CD1c-positive myeloid dendritic cell (primary cell): ENCODE results near the gene ADIPOR2.

Source experiments
- DNase-seq: peaks from one replicate; pipeline ENCODE4 v3.0.0-alpha.2; 2016; ENCODE audit errors: extremely low spot score

Gene ADIPOR2

GRCh38 chr12:1799051-1799881 lies 108.4 kb downstream of the ADIPOR2 start:
- no peak for DNase-seq

- DNase-seq, result no peak
Measured at GRCh38 chr12:1799882-1800400, 109.1 kb downstream of the ADIPOR2 start.

DNA sequence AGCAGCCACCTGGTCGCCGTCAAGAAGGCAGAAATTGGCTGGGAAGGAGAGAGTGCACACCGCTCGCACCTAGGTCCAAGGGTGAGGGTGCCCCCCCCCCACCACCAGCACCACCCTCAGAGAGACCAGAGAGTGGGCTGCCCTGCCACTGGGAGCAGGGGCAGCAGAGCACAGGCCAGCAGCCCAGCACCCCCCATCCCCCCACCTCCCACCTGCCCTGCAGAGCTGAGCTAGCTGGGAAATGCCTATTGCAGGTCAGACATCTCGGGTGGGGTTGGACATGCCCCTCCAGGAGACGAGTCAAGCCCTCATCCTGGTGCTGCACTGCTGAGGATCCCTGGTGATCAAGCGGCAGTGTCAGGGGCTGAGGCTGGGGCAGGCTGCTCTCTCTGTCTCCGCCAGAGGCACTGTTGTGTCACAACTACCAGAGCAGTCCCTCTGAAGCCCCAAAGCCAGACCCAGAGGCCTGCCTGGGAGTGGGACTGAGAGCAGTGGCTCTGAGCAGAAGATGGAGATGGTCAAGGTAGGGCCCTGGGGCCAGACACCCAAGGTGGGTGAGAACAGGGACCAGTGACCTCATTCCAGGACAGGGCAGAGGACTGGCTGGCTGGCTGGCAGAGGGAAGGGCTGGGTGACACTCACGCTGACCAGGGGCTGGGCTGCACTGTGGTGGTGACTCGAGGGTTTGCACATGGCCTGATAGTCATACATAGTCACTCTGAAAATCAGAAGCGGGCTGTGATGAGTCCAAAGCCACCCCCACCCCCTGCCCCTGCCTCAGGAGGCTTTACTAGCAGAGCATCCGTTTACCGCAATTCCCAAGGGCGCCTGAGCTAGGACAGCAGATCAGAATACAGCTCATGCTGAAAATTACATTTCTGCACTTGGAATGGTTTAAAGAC lies 109.8 kb downstream of the ADIPOR2 start:
- DNase-seq, result peak; percentile 15

- DNase-seq, result peak; percentile 57
Measured at GRCh38 chr12:1801303-1801975, 110.6 kb downstream of the ADIPOR2 start.

- no peak for DNase-seq
Measured at GRCh38 chr12:1803736-1804135, 112.9 kb downstream of the ADIPOR2 start.

DNA sequence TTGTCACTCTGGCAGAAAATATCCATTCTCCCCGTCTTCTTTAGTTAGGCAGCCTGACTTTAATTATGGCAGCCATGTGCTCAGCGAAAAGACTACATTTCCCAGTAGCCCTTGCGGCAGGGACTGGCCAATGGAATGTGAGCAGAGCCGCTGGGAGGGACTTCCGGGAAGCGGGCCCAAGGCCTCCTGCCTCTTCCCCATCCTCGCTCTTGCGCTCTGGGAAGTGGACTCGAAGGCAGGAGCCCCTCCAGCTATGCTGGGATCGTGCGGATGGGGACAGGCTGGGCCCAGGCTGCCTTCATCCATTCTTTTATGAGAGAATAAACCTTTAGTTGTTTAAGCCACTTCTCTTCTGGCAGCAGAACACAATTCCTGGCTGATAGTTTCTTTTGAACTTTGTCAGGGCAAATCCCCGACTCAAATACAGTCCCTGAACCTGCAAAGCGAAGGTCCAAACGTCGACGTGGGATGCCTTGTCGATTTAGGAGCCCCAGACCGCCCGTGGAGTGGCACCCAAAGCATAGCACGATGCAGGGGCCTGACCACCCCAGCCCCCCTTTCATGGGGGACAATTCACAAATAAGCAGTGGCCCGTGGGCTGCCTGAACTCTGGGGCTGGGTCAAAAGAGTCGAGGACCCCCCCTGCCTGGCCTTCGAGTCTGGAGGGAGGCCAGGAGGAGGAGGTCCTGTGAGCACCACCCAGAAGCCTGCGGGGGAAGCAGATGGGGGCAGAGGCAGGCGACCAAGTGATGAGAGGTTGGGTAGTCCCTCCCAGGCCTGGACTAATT lies 113.9 kb downstream of the ADIPOR2 start:
- DNase-seq, result peak; percentile 91

GRCh38 chr12:1805441-1806081 lies 114.7 kb downstream of the ADIPOR2 start:
- no peak for DNase-seq

- DNase-seq, result no peak
Measured at GRCh38 chr12:1806301-1807086, 115.6 kb downstream of the ADIPOR2 start.

- peak; percentile 19 for DNase-seq
Measured at GRCh38 chr12:1807087-1807860, 116.4 kb downstream of the ADIPOR2 start.

- no peak for DNase-seq
Measured at GRCh38 chr12:1808036-1808797, 117.3 kb downstream of the ADIPOR2 start.

GRCh38 chr12:1808798-1809480 lies 118.1 kb downstream of the ADIPOR2 start:
- DNase-seq, result peak; percentile 56

DNA sequence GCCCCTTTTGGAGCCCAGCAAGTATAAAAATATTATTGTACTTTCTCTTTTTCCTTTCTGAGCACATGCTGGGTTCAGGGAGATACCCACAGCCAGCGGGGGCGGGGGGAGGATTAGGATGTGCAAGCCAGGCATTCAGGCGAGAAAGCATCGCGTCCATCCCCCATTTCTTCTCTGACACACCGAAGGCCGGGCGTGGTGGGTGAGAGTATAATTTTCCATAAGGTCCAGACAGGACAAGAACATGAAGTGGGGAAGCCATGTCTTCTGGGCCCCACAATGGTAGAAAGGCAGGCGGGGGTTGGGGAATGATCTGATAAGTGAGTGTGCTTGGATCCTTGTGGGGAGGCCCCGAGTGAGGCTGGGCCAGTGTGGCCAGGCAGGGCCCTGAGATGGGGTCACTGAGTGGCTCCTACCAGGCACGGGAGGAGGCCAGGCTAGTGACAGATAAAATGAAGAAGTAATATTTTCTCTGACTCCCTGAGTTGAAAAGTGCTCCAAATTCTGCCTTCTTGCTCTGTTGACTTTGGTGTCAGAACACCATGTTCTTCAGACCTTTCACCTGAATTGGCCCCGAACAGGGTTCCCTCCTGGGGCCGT lies 118.8 kb downstream of the ADIPOR2 start:
- DNase-seq, result no peak

- DNase-seq, result peak; percentile 55
Measured at GRCh38 chr12:1810201-1810930, 119.5 kb downstream of the ADIPOR2 start.

GRCh38 chr12:1810931-1811280 lies 120.0 kb downstream of the ADIPOR2 start:
- no peak for DNase-seq

DNA sequence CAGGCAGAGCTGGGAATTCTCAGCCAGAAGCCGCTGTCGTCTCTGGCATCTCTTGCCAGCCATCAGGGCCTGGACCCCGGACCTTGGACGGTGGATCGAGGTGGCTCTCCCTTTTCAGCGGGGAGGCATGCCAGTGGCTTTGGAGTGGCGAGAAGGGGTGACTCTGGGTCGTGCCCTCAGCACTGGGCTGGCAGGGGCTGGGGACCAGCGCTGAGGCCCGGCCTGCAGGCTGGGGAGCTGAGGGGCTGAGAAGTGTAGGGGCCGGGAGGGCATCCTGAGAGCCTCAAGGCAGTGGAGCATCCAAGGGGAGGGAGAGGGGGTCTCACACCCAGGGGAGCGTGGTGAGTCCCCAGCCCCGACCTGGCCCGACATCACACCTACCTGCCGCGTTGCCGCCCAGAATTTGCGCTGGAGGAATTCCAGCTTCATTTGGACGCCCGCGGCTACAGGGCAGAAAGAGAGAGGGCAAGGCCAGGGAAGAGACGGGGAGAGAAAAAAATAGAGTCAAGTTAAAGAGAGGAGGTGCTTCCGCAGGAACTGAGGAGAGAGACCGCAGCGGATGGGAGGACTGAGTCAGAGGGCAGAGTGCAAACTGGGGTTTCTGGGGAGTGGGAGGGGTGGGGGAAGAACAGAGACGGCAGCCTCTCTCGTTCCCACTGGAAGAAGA lies 120.5 kb downstream of the ADIPOR2 start:
- peak; percentile 74 for DNase-seq

DNA sequence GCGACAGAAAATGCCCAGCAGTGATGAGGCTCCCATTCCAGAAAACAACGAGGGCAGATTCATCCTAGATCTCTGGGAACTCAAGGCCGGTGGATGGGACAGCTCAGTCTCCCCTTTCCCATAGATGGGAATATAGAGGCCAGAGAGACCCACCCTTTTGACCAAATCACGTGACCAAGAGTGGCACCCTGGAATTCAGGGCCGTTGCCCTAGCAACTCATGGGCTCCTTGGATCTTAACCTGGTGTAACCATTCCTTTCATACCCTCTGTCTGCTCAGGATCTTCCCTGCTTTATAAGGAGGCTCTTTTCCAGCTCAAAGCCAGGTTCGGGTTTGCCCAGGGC lies 121.0 kb downstream of the ADIPOR2 start:
- no peak for DNase-seq
